ENCODE measurements around the gene C2CD4B.

GRCh38 chr15:62141200-62141599, 23.9 kb downstream of the C2CD4B start:
- TF ChIP-seq POLR2A (IDR thresholded peaks at IDR 0.05; ENCODE audit: low read depth, low read length): no peak
- no peak for TF ChIP-seq POLR2AphosphoS5 (IDR thresholded peaks at IDR 0.05; ENCODE audit: low read depth, low read length)

Measured in GM12892 (cell line).